ENCODE measurements around the gene NSUN3.

Gene NSUN3

GRCh38 chr3:94172695-94173310 is 109.9 kb downstream of the NSUN3 start (continued):
- TF ChIP-seq TSHZ2 (CRISPR knock-in tag; IDR thresholded peaks at IDR 0.05) (peak; percentile 86; the same call in 1 of the 2 replicates), ESRRG (CRISPR knock-in tag; IDR thresholded peaks at IDR 0.05) (0 out of 2 replicates have a peak, but pooled peaks have one; percentile 40), OSR1 (CRISPR knock-in tag; IDR thresholded peaks at IDR 0.05) (no peak), ZC3H10 (CRISPR knock-in tag; IDR thresholded peaks at IDR 0.05) (no peak), TCF4 (CRISPR knock-in tag; IDR thresholded peaks at IDR 0.05; ENCODE audit: borderline replicate concordance) (peak; percentile 86; the same call in 1 of the 2 replicates)

GRCh38 chr3:94173673-94174434 is 111.0 kb downstream of the NSUN3 start:
- ATAC-seq = peak; percentile 50
- TF ChIP-seq ISL1 (CRISPR knock-in tag; IDR thresholded peaks at IDR 0.05) (peak; percentile 95), CREB5 (CRISPR knock-in tag; IDR thresholded peaks at IDR 0.05; ENCODE audit: low read depth) (peak; percentile 73), ZNF8 (CRISPR knock-in tag; IDR thresholded peaks at IDR 0.05) (peak; percentile 37; the same call in 1 of the 2 replicates), ZFP3 (CRISPR knock-in tag; IDR thresholded peaks at IDR 0.05) (no peak), CSDC2 (CRISPR knock-in tag; IDR thresholded peaks at IDR 0.05) (no peak), ZC3H10 (CRISPR knock-in tag; IDR thresholded peaks at IDR 0.05) (peak; percentile 75; the same call in 1 of the 2 replicates), ZFP30 (CRISPR knock-in tag; IDR thresholded peaks at IDR 0.05) (no peak), TSHZ2 (CRISPR knock-in tag; IDR thresholded peaks at IDR 0.05) (peak; percentile 74; the same call in 1 of the 2 replicates)

GRCh38 chr3:94175677-94176076 is 112.8 kb downstream of the NSUN3 start:
- no peak for TF ChIP-seq TCF4 (CRISPR knock-in tag; IDR thresholded peaks at IDR 0.05; ENCODE audit: borderline replicate concordance)
- TF ChIP-seq ARNTL (CRISPR knock-in tag; IDR thresholded peaks at IDR 0.05; ENCODE audit: borderline replicate concordance, low read depth) = no peak
- no peak for TF ChIP-seq ZNF8 (CRISPR knock-in tag; IDR thresholded peaks at IDR 0.05)
- no peak for TF ChIP-seq ESRRG (CRISPR knock-in tag; IDR thresholded peaks at IDR 0.05)
- TF ChIP-seq CSRNP3 (CRISPR knock-in tag; IDR thresholded peaks at IDR 0.05) = no peak
- no peak for TF ChIP-seq ZFP3 (CRISPR knock-in tag; IDR thresholded peaks at IDR 0.05)
- no peak for TF ChIP-seq ZNF70 (CRISPR knock-in tag; IDR thresholded peaks at IDR 0.05)
- TF ChIP-seq PATZ1 (CRISPR knock-in tag; IDR thresholded peaks at IDR 0.05; ENCODE audit: borderline replicate concordance) = no peak
- TF ChIP-seq CREB5 (CRISPR knock-in tag; IDR thresholded peaks at IDR 0.05; ENCODE audit: low read depth) = no peak
- TF ChIP-seq PPARA (CRISPR knock-in tag; IDR thresholded peaks at IDR 0.05; ENCODE audit: borderline replicate concordance) = no peak
- TF ChIP-seq ZFP30 (CRISPR knock-in tag; IDR thresholded peaks at IDR 0.05) = no peak
- TF ChIP-seq CSDC2 (CRISPR knock-in tag; IDR thresholded peaks at IDR 0.05) = no peak
- no peak for TF ChIP-seq SNAI2 (CRISPR knock-in tag; IDR thresholded peaks at IDR 0.05)
- no peak for TF ChIP-seq GLIS3 (CRISPR knock-in tag; IDR thresholded peaks at IDR 0.05)
- TF ChIP-seq OSR1 (CRISPR knock-in tag; IDR thresholded peaks at IDR 0.05) = no peak
- no peak for TF ChIP-seq BACH2 (CRISPR knock-in tag; IDR thresholded peaks at IDR 0.05; ENCODE audit: borderline replicate concordance)
- no peak for TF ChIP-seq TSHZ2 (CRISPR knock-in tag; IDR thresholded peaks at IDR 0.05)

More at GRCh38 chr3:94175677-94176076, 112.8 kb downstream of the NSUN3 start:
- no peak for ATAC-seq
